Glomerular endothelial cell (primary cell): ENCODE data around the gene FLT3LG. TPM values are rescaled to one million over a fixed set of nuclear protein-coding genes. Genes with fewer than 3 reads are reported as not detected.

Experiments
- DNase-seq: peaks from one replicate; pipeline ENCODE4 v3.0.0-alpha.2; 2011; ENCODE audit warnings: low read depth, low spot score; ENCODE audit errors: extremely low read depth
- total RNA-seq: library from RNA; depleted of rRNA; stranded (reverse); fragments of >200 nt; gene quantifications from 2 replicates; pipeline ENCODE4 v1.2.3, GENCODE V29; 2015

The FLT3LG gene, protein sequence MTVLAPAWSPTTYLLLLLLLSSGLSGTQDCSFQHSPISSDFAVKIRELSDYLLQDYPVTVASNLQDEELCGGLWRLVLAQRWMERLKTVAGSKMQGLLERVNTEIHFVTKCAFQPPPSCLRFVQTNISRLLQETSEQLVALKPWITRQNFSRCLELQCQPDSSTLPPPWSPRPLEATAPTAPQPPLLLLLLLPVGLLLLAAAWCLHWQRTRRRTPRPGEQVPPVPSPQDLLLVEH
- total RNA-seq: 3.1 and 4.4 TPM in 2 replicates

DNA sequence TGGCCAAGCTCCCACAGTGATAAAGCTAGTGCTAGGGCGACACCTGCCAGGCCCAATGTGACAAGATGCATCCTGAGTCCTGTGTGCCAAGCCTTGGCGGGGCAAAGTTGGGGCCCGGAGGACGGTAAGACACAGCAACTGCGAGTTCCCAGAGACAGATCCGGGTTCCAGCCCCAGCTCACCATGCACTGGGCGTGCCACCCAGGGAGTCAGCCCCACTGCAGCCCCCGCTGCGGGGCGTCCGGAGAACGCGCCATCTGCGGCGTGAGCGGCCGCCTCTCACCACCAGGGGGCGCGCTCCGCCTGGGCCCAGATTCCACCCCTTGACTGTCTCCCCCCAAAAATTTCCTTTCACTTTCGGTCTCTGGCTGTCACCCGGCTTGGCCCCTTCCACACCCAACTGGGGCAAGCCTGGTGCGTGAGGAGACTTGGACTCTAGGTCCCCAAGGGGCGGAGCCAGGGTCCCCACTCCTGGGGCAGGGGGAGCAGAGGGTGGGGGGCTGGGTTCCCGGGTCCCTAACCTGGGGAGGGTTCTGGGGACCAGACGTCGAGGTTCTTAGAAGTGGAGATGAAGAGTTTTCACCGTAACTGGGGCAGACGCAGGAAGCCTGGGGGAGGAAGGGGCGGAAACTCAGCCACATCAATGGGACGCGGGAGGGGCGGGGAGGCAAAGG lies at the start of gene FLT3LG:
Gene FLT3LG (plus strand): TSS at position 348 of the 674 bp plus-strand sequence. CDS start 425 bp downstream, outside the sequence.
- DNase-seq: no peak

DNA sequence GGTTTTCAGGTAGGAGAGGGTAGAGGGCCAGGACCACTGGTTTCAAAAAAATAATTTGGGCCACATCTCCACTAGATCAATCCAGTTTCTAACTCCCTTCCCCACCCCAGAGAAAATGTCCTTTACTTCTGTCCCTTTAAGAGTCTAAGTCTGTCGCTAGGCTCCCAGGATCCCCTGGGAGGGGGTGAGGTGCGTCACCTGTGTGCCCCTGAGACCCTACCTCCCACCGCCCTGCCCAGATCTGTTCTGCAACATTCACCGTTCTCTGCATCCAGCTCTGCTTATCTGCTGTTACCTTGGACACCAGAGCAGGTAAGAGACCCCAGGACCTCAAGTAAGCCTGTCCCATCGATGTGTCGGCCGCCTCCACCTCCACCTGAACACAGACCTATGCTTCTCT lies 48.8 kb upstream of the FLT3LG start, which contains the start of gene GFY:
Gene GFY (plus strand): TSS at position 211 of the 400 bp plus-strand sequence. CDS start 1,043 bp downstream, outside the sequence.
- no peak for DNase-seq

DNA sequence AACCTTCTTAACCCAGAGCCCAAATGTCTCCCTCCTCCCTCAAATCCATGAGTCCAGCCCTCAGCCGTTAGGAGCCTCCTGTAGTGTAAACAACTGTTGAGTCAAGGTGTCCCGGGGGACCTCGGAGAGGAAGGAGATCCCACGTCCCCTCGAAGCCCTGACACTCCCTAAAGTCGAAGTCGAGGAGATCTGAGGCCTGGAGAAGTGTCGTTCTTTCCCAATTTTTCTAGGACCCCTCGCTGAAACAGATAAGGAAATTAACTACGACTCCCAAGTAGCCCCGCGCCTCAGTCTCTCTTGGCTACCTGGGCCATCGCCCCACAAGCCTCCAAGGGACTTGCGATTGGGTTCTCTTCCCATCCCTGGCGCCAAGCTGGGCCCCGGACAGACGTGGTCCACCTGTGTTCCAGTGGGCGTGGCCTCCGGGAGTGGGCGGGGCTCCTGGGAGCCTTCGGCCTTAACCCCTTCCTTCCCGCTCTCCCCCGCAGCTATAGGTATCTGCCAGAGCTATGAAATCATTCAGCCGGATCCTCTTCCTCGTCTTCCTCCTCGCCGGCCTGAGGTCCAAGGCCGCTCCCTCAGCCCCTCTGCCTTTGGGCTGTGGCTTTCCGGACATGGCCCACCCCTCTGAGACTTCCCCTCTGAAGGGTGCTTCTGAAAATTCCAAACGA lies 48.0 kb upstream of the FLT3LG start:
- no peak for DNase-seq

DNA sequence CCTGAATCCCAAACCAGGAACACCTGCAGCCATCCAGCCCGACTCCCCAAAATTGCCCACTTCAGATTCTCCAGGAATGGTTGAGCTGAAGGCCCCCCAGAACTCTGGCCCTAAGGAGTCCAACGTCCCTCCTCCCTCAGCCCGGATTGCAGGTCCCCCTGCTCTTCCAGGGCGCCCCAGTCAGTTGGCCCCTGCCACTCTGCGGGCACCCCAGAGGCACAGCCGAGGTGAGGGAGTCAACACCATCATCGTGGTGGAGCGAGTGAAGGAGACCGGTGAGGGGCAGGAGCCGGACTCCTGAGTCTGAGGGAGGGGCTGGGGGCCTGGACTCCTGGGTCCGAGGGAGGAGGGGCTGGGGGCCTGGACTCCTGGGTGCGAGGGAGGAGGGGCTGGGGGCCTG lies 46.7 kb upstream of the FLT3LG start:
- no peak for DNase-seq

DNA sequence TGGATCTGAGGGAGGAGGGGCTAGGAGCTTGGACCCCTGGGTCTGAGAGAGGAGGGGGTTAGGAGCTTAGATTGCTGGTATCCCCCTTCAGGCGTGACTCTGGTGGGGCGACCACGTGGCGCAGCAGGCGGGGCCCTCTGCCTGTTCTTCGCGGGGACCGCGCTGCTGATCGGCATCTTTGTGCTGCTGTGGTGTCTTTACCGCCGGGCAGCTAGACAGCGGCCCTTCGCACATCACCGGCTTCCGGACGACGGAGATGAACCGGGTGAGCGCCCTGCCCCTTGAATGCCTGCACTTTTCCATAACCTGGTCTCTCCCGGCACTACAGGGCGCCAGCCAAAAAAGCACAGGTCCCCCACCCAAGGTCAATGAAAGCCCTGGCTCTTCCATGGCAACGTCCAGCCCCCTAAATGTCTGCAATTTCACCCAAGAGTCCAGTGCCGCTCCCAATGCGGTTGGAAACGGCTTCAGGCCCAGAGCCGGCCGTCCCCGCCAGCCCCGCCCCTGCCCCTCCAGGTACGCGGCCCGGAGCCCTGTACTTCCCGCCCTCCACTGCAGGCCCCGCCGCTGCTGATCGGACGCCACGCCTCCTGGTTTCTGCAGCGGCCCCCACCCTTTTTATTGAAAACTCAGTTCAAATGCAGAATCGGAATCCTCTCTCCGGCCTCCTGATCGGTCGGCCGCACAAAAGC lies 46.0 kb upstream of the FLT3LG start:
- no peak for DNase-seq

DNA sequence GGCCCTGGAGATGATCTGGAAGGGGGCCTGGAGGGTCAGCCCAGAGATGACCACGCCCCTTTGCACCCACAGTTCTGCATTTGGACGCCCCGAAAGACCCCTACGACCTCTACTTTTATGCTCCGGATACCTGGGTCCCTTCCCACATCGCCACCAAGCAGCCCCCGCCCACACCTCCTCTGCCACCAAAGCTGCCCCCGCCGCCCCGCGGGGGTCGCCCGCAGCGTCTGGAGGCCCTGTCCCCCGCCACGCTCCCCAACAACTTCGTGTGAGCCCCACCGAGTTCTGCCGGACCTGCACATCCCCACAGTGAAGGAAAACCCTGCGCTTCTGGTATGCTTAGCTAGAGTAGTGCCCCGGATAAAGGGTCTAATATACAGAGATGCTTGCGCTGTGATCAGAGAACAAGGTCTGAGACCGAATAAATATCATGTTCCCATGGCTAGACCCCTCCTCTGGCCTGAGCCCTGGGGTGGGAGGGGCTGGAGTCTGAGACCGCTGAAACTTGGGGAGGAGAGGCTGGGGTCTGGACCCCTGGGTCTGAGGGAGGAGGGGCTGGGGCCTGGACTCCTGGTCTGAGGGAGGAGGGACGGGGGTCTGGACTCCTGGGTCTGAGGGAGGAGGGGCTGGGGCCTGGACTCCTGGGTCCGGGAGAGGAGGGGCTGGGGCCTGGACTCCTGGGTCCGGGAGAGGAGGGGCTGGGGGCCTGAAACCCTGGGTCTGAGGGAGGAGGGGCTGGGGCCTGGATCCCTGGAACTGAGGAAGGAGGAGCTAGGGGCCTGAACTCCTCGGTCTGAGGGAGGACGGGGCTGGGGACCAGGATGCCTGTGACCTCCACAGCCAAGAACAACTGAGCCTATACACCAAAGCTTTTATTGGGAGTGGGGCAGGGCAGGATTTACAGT lies 45.2 kb upstream of the FLT3LG start:
- no peak for DNase-seq

DNA sequence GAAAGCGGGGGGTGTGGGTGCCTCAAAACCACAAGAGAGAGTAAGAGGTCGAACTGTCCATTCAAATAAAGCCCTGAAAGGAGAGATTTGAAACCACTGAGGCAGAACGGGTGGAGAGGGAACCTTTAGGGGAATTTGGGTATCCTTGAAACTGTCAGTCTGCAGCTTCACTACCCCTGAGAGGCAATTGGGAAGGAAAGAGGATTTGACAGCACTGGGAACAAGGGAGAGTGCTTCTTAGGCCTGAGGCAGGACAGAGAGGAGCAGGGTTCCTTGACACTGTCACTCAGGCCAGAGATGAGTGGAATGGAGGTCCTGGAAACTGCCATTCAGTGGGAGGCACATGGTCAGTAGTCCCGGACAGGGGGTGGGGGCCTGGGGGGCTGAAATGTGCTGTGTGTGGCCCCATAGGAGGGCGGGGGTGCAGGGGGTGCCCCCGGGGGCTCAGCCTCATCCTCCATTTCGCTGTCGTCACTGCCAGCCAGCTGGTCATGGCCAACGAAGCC lies 43.8 kb upstream of the FLT3LG start:
- no peak for DNase-seq

DNA sequence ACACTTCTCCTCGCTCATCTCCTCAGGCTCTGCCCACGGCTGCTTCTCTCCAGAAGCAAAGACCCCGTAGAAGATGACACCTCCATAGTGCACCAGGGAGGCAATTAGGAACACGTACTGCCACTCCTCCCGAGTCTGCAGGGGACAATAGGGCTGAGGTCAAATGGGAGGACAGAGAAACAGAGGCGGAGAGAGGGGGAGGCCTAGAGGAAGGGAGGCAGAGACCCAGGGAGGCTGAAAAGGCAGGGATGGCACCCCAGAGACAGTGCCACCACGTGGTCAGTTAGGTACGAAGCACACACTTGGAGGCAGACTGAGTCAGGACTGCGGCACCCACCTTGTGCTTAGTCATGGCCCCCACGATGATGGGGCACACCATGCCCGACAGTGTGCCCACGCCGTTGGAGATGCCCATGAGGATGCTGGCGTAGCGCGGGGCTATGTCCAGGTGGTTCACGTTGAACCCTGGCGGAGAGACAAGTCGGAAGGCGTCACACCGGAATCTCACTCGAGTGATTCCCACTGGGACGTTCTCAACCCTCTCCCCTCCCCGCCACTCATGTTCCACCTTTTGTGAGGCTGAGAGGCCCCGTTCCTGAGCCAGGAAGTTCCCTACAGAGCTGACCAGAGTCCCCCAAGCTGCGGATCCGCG lies 43.2 kb upstream of the FLT3LG start:
- DNase-seq: no peak

DNA sequence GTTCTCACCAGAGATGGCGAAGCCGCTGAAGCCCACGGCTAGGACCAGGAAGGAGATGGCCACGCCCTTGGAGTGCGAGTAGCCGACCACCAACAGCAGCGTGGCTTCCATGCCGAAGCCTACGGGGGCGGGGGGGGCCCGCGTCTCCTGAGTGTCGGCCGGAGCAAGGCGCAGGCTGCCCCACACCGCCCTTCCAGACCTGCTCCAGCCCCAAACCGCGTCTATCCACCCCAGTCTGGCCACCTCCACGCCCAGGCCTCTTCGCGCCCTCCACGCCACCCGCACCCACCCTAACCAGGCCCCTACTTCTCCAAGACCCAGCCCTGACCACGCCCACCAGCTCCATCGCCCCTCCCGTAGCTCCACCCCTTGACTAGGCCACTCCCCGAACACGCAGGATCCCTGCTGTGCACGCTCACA lies 42.7 kb upstream of the FLT3LG start:
- no peak for DNase-seq

DNA sequence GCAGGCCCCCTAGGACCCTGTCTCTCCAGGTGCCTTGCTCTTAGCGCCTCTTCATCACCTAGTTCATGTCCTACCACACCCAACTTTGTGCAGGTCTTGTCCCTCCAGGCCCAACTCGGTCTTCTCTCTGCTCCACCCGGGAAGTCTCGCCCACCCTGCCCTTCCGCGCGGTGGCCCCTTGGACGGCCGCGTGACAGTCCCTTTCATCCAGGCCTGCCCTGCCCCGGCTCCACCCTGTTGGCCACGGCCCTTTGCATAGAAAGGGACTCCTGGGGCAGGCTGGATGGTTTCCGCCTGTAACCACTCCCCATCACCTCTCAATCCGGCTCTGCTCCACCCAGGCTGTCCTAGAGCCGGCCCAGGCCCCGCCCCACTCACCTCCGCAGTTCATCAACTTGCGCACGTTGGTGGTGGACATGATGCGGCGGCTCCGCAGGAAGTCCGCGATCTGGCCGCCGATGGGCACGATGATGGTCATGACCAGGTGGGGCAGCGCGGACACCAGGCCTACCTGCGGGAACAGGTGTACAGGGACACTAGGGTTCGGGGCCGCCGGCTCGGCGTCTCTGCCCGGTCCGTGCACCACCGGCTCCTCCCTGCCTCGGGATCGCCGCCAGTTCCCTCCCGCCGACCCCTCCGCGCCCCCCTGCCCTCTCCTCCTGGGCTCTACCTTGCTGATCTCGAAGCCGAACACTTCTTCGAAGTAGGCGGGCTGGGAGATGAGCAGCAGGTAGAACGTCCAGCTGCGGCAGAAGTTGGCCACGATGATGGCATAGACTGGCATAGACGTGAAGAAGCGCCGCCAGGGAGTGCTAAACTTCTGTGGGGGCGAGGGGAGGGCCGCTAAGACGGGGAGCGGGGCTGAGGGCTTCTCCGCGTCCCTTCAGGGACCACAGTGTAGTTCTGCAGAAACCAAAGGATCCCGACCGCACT lies 41.6 kb upstream of the FLT3LG start:
- DNase-seq: no peak

DNA sequence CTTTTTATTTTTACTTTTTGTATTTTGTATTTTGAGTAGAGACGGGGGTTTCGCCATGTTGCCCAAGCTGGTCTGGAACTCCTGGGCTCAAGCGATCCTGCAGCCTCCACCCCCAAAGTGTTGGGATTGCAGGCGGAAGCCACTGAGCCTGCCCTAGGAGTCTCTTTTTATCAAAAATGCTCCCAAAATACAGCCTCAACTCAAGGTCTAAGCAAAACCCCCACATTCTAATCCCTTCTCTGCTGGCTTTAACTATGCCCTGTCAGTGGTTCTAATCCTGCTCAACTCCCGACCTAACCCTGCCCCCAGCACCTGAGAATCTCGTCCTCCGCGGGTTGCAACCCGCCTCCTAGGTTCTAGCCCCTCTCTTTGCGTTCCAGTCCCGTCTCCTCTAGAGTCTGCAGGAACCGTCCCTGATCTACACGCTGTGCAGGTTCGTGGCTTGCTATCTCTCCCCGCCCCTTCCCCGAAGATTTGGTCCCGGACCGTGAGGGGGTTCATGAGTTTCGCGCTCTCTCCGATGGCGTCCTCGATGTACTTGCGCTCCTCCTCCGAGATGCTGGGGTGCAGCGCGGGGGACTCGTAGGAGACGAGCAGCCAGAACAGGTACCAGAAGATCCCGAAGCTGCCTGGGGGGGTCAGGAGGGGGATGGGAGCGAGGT lies 40.6 kb upstream of the FLT3LG start:
- no peak for DNase-seq

DNA sequence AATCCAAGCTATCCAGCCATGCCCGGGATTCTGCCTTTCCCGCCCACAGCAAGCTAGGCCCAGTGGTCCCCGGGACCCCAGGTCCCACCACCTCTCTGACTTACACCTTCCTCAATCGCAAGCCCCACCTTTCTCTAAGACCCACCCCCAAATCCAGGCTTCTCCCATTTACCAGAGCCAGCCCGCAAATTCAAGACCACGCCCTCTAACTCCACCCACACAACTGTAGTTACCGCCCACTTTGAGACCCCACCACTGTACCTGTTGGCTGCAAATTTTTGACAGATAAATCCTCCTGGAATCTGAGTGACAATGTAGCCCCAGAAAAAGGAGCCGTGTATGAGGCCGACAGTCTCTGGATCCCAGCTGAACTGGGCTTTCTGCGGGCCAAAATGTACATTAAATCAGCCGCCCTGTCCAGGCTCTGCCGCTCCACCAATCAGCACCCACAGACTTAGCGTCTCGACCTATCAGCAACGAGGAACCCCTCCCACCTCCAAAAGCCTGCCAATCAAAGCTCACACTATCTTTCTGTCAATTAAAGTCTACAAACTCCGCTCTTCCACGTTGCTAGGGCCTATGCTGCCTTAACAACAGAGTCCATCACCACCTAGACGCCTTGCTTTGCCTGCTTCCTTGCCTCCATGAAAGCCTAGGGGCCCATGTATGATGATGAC lies 39.0 kb upstream of the FLT3LG start:
- DNase-seq: no peak

DNA sequence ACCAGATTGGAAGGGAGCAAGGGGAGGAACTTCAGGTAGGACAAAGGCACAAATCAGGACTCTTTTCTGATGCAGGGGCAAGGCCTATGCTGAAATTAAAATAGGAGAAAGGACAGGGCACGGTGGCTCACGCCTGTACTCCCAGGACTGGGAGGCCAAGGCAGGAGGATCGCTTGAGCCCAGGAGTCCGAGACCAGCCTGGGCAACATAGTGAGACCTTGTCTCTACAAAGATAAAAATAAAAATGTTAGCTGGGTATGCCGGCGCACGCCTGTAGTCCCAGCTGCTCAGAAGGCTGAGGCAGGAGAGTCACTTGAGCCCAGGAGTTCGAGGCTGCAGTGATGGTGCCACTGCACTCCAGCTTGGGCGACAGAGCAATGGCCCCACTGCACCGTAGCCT lies 38.3 kb upstream of the FLT3LG start:
- DNase-seq: no peak

DNA sequence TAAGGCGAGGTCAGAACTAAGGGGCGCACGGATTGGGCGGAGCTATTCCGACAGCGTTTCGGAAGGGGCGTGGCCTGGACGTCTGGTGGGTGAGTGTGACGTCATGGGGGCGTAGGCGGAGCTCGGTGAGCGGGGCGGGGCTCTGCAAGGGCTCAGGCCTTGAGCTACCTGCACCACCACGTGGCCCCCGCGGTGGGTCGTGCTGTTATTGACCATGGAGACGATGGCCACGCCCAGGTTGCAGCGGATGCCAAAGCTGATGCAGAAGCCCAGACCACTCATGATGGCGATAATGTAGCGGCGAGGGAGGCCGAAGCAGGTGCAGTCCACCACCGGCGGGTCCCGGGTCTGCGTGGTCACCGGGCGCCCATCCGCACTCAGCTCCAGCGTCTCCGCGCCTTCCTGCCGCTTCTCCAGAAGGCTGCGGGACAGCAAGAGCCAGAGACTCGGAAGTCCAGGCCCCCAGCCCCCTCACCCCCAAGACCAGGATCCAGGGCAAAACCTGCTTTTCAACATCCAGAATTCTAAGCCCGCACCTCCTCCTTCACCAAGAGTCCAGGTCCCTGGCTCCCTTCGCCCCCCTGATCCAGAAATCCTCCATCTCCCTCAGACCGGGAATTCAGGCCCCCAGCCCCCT lies 37.5 kb upstream of the FLT3LG start:
- no peak for DNase-seq

DNA sequence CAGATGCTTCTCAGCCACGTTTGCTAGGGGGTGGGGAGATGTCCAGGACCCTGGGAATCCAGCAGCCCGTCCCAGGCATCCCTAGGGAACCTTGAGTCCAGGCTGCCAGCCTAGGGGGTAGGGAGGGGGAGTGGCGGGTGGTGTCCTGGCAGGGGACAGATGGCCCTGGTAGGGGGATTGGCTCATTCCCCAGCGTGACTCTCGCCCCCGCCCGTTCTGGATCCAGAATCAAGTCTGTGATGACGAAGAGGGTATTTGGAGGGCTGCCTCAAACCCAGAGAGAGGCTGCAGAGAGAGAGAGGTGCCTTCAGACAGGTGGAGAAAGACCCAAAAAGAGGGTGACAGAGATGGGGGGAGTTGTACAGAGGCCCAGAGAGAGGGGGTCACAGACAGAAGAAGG lies 36.8 kb upstream of the FLT3LG start:
- DNase-seq: no peak

DNA sequence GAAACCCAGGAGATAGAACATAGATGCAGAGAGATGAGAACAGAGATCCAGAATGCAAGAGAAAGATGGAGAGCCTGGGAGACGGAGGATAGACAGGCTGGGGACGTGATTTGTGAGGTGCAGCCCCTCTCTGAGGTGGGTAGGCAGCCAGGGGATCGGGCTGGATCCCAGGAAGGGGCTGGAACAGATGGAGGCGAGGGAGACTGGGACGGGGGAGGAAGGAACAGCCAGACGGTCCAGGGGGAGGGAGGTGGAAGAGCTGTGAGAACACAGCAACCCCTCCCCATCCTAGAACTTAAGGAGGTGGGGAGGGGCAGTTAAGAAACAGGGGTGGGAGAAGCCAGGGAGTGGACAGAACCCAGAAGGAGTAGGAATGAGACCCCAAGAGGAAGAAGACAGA lies 35.8 kb upstream of the FLT3LG start:
- DNase-seq: no peak

DNA sequence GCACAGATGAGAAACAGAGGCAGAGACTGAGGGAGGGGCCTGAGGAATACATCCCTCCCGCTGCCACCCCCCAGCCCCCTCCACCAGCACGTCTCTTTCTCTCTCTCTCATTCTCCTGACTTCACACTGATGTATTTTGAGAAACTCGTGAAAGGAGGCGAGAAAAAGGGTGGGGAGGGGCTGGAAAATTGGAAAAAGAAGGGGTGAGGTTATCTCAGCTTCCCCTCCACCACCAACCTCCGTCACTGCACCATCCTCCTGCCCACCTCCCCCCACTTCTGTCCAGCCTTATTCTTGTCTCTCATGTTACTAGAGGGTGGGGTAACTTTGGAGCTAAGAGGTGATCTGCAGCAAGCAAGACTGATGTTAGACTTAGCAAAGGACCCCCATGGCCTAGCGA lies 34.2 kb upstream of the FLT3LG start:
- no peak for DNase-seq
